Measurements from ENCODE around the gene ARPC1B.
A peak's percentile ranks its signal among the peaks of the same experiment; 100 is the strongest.
"Not testable (repeated sequence)": the region's sequence is repeated elsewhere in the genome, so short reads cannot be mapped to it uniquely, and the experiment has no call there.

ARPC1B gene

GRCh38 chr7:99369767-99370391 lies 4.7 kb upstream of the ARPC1B start:
- DNase-seq: no peak

DNA sequence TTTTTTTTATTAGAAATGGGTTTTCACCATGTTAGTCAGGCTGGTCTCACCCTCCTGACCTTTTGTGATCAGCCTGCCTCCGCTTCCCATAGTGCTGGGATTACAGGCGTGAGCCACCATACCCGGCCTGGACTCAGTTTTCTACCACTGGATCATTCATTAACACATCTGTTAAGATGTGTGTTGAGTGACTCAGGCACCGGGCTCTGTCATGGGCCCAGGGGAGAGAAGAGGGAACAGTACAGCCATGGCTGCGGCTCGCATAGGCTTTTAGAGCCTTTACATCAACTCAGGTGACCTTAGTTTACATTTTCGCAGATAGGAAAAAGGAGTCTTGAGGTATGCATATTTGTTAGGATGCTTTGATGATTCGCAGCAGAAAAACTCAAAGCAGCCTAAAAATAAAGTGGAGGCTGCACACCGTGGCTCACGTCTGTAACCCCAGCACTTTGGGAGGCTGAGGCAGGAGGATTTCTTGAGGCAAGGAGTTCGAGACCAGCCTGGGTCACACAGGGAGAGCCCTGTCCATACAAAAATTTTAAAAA lies 3.1 kb upstream of the ARPC1B start:
- no peak for DNase-seq

- DNase-seq: no peak
These were observed 2.0 kb upstream of the ARPC1B start for GRCh38 chr7:99372275-99373090.

DNA sequence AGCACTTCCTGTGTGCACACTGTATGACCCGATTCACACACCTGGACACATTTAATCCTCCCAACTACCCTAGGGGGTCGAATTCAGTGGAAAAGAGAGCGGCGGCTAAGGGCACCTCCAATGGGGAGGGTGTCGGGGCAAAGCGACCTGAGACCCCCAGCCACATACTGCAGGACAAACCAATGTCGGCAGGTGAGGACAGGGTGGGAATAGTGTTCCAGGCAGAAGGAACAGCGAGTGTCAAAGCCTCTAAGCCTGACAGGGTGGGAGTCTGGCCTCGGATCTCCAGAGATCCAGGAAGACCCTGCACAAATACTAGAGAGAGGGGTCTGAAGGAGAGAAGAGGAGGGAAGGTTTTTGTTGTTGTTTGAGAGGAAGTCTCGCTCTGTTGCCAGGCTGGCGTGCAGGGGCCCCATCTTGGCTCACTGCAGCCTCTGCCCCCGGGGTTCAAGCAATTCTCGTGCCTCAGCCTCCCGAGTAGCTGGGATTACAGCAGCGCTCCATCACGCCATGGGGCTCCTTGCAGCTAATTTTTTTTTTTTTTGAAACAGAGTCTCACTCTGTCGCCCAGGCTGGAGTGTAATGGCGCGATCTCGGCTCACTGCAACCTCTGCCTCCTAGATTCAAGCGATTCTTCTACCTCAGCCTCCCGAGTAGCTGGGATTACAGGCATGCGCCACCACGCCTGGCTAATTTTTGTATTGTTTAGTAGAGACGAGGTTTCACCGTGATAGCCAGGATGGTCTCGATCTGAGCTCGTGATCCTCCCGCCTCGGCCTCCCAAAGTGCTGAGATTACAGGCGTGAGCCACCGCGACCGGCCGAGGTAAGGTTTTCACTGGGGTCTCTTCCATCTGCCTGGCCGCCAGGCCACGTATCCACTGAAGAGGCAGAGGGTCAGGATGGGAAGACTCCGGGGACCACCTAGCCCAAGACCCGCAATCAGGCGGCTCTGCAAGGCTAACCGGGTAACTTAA lies 1.2 kb upstream of the ARPC1B start:
- DNase-seq: no peak

GRCh38 chr7:99375070-99375807 lies 709 bp downstream of the ARPC1B start:
- peak; percentile 71 for DNase-seq

GRCh38 chr7:99379043-99379577 lies 4.6 kb downstream of the ARPC1B start:
- DNase-seq: peak; percentile 55

- not testable (repeated sequence) for DNase-seq
These were observed 5.1 kb downstream of the ARPC1B start for GRCh38 chr7:99379693-99380031.

- peak; percentile 54 for DNase-seq
These were observed 5.7 kb downstream of the ARPC1B start for GRCh38 chr7:99380032-99380822.

DNA sequence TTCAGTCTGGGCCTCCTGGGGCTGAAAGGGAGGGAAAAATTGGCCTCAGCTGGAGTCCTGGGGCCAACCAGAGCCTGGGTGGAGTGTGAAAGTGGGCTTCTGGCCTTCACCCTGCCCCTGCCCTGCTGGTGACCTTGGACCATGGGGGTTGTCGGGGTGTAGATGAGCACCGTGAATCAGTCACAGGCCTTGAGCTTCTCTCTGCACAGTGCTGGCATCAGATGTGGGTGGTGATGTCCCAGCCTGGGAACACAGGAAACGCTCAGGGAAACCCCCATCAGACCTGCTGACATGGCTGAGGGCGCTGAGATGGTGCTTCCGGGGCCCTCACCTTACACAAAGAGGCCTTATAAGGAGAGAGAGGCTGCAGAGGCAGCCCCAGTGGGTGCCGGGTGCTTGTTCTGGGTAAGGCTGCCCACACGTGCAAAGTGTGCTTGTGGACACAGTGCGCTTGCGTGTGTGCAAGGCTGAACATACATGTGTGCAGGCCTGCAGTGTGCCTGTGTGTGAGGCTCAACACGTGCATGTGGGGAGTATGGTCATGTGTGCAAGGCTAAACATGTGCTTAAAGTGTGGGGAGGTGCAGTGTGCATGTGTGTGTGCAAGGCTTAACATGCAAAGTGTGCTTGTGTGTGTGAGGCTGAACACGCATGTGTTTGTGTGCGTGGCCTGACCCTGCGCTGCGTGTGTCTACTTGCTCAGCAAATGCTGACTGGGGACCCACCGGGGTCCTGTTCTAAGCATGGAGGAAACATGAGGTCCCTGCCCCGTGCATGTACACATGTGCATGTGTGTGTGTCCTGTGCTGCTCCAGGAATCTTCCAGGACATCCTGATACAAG lies 6.5 kb downstream of the ARPC1B start:
- peak; percentile 95 for DNase-seq

GRCh38 chr7:99381664-99382075 lies 7.1 kb downstream of the ARPC1B start:
- DNase-seq: no peak

DNA sequence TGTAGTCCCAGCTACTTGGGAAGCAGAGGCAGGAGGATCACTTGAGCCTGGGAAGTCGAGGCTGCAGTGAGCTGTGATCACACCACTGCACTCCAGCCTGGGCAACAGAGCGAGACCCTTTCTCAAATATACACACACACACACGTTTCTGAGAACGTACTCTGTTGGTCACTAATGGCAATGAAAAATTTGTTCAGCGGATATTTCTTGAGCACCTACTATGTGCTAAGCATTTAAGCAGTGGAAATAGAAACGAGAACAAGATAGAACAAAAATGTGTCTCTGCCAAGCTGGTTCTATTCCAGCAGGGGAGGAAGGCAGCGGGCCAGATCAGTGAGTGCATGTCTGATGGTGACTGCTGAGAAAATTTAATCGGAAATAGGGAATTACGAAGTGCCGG lies 8.7 kb downstream of the ARPC1B start:
- no peak for DNase-seq

GRCh38 chr7:99383791-99384370 lies 9.4 kb downstream of the ARPC1B start:
- no peak for DNase-seq

DNA sequence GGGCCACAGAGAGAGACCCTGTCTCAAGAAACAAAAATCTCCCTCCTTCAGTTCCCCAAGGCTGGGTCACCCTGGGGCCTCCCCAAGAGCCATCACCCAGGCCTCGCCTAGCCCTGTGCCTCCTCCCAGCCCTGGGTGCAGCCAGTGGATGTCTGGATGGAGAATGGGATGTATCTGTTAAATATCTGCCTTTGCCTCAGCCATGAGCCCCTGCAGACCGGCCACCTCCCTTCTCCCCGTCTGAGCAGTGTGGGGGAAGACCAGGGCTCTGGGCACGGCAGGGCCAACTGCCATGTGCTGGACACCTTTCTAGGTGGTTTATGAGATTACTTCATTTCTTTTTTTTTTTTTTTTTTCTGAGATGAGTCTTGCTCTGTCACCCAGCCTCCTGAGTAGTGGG lies 10.0 kb downstream of the ARPC1B start:
- DNase-seq: no peak

- DNase-seq: no peak
These were observed 11.0 kb downstream of the ARPC1B start for GRCh38 chr7:99385564-99385963.

GRCh38 chr7:99386584-99387238 lies 12.2 kb downstream of the ARPC1B start:
- DNase-seq: no peak

DNA sequence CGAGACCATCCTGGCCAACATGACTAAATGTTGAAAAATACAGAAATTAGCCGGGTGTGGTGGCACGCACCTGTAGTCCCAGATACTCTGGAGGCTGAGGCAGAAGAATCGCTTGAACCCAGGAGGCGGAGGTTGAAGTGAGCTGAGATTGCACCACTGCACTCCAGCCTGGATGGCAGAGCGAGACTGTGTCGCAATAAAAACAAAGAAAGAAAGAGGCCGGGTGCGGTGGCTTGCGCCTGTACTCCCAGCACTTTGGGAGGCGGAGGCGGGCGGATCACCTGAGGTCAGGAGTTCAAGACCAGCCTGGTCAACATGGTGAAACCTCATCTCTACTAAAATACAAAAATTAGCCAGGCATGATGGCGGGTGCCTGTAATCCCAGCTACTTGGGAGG lies 12.7 kb downstream of the ARPC1B start:
- not testable (repeated sequence) for DNase-seq

GRCh38 chr7:99387912-99388311 lies 13.4 kb downstream of the ARPC1B start:
- DNase-seq: no peak

DNA sequence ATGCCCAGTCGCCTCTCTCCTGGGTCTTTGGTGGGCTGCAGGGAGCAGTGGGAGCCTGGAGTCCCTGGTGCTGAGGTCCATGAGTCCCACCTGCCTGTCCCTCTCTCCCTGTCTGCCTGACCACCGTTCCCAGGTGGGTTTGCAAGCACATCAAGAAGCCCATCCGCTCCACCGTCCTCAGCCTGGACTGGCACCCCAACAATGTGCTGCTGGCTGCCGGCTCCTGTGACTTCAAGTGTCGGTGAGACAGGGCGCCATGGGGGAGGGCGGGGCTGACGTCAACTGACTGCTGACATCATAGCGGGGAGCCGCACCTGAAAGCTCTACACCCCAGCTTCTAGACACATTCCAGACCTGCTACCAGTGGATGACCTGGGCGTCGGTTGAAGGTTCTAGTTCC lies 15.2 kb downstream of the ARPC1B start:
- no peak for DNase-seq

- DNase-seq: no peak
These were observed 16.5 kb downstream of the ARPC1B start for GRCh38 chr7:99390941-99391602.
